T-helper 2 cell treated with Interferon-gamma antibody and Interleukin-4, amounts not matched to agents 100 ng/mL and 5 ng/mL, for 36 hours (primary cell): ENCODE data around the gene ENPEP. TPM values are rescaled to one million over a fixed set of nuclear protein-coding genes. Genes with fewer than 3 reads are reported as not detected.
"Not testable (repeated sequence)": the region's sequence is repeated elsewhere in the genome, so short reads cannot be mapped to it uniquely, and the experiment has no call there.

Source experiments
- intact Hi-C: fragments of 100-400 bp; cut with micrococcal nuclease; formaldehyde crosslinking; loops from one replicate; pipeline ENCODE4 v1.15.1; 2023
- total RNA-seq: library from RNA; stranded (reverse); gene quantifications from 2 replicates; pipeline ENCODE4 v1.2.3, GENCODE V29; 2022

Gene ENPEP
- total RNA-seq, 1 donor from 2014 or later, result 0.20 TPM

DNA sequence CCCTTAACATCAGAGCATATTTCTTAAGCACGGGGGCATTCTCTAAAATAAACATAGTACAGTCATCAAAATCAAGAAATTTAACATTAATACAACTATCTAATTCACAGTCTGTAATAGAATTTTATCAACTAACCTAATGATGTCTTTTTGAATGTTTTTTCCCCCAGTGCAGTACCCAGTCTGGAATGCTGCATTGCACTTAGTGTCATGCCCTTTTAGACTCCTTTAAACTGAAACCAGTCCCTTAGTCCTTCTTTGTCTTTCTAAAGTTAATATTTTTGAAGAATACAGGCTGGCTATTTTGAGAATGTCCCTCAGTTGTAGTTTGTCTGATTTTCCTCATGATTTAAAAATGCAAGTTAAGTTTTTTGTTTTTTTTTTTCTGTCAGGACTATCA lies 9.5 kb downstream of the ENPEP start:
- intact Hi-C loops, result no loop called here

DNA sequence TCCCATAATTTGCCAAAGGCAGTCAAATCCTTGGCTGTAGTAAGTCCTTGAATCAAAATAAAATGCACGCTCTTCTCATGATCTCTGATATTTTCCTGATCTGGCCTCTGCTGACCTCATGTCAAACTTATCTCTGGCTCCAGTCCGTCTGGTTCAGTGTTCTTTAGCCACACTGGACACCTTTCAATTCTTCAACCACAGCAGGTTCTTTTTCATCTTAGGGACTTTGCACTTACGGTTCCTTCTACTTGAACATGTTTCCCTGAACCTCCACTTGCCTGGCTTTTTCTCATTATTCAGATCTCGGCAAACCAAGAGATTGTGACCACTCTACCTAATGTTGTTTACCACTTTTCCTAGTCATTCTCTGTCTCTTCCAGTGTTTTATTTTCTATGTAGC lies 10.3 kb downstream of the ENPEP start:
- intact Hi-C loops, result no loop called here

DNA sequence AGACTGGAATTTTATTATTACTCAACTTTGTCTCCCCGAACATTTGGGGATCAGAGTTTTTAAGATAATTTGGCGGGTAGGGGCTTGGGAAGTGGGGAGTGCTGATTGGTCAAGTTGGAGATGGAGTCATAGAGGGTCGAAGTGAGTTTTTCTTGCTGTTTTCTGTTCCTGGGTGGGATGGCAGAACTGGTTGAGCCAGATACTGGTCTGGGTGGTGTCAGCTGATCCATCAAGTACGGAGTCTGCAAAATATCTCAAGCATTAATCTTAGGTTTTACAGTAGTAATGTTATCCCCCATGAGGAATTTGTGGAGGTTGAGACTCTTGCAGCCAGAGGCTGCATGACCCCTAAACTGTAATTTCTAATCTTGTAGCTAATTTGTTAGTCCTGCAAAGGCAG lies 10.9 kb downstream of the ENPEP start:
- intact Hi-C loops, result not testable (repeated sequence)

DNA sequence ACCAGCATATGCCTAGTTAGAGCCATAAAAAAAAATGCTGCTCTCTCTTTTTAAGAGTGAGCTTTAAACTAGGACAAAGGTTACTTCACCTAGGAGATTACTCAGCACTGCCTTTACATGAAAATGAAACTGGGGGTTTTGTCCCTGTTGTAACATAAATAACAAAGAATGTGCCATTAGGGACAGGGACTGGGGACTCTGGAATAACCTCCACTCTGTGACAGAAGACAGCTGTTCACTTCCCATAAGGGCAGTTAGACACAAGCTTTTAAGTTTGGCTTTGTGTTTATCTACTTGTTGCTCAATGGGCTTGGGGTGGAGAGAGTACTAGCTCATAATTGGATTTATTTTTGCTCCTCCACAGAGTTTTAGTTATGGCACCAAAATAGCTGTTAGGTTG lies 11.9 kb downstream of the ENPEP start:
- intact Hi-C loops, result no loop called here

DNA sequence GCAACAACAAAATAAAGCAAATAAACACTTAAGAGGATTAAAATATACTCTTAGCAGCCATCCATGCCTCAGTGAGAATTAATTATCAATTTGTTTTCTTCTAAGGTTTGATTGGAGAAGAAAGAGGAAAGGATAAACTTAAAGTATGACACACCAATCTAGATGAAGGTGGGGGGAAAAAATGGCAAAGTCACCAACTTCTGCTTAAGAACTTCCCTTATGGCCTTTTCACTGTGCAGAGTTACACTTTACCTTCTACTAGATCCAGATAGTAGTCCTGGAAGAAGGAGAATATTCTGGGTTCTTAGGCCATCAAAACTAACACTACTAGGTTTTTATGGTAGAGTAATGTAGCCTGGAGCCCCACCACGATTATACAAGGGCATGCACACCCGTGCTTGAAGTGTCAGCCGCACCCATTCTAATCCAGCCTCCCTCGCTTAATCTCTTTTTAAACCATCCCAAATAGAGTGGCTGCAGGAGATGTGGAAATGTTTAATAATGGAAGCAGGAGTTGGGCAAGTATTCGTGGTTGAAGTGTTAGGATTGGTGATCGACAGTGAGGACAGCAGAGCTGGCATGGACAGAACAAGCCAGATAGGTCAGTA lies 14.1 kb downstream of the ENPEP start:
- intact Hi-C loops, result no loop called here

DNA sequence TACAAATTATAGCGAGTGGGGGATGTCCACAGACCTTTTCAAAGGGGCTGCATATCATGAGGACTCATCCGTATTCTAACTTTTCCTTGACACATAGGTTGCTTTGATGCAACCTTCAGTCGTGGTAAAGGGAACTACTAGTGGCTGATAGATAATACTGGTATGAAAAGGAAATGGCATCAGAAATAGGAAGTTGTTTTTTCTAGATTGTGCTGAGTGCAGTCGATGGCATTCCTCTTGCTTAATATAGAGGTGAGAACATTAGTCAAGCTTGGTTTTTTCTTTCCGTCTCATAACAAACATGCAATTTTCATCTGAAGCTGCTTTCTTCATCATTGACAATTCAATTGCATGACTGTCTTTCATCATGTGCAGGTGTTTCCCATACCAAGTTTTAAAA lies 16.6 kb downstream of the ENPEP start:
- intact Hi-C loops, result no loop called here

DNA sequence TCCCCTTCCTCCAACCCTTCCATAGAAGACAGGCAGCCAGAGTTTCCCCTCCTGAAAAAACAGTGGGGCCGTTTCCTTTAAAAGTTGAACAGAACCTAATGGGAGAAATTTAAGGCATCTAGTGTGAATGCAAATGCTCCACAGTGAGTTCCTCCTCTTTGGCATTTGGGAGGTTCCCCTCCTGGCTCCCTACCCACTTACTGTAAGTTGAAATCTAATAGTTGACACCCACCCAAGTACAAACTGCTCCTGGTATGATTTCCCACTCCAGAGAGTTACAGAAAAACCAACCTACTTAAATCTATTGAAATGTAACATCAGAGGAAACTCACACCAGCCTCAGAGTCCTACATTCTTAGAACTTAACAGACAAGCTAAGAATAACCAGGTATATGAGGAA lies 17.6 kb downstream of the ENPEP start:
- intact Hi-C loops, result no loop called here

DNA sequence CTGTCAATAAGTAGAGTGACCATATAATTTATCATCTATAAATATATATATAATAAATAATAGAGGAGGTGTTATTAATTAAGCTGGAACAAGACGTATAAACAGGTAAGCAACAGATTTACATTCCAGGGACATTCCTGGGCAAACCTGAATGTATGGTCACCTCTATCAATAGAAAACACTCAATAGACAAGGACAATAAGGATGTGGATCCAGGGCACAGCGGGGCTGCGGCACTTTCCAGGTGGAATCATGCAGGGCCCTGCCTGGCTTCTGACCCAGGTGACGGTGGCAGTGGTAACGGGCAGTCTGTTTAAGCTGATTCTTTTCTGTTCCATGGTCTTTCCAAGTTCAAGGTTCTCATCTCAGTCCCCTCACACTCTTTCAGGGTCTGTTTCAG lies 22.5 kb downstream of the ENPEP start:
- intact Hi-C loops, result no loop called here

DNA sequence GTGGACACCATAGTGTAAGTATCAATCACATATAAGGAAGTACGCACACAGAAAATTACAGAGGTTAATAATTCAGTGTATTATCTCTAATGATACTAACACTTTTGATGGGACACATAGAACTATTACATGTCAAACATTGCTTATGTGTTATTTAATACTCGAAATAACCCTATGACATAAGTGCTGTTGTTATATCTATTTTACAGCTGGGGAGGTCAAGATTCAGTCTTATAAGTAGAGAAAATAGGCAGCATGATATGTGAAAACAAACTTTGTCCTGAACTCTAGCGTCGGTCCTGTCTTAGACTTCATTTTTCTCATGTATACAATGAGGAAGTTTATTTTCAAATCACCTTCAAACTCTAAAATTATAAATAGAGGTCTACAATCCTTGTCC lies 23.2 kb downstream of the ENPEP start:
- intact Hi-C loops, result no loop called here

DNA sequence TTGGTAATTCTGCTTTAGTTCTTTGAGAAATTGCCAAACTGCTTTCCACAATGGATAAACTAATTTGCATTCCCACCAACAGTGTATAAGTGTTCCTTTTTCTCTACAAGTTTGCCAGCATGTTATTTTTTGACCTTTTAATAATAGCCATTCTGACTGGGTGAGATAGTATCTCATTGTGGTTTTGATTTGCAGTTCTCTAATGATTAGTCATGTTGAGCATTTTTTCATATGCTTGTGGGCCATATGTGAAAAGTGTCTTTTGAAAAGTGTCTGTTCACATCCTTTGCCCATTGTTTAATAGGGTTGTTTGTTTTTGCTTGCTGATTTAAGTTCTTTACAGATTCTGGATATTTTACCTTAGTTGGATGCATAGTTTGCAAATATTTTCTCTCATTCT lies 25.9 kb downstream of the ENPEP start:
- intact Hi-C loops, result no loop called here

DNA sequence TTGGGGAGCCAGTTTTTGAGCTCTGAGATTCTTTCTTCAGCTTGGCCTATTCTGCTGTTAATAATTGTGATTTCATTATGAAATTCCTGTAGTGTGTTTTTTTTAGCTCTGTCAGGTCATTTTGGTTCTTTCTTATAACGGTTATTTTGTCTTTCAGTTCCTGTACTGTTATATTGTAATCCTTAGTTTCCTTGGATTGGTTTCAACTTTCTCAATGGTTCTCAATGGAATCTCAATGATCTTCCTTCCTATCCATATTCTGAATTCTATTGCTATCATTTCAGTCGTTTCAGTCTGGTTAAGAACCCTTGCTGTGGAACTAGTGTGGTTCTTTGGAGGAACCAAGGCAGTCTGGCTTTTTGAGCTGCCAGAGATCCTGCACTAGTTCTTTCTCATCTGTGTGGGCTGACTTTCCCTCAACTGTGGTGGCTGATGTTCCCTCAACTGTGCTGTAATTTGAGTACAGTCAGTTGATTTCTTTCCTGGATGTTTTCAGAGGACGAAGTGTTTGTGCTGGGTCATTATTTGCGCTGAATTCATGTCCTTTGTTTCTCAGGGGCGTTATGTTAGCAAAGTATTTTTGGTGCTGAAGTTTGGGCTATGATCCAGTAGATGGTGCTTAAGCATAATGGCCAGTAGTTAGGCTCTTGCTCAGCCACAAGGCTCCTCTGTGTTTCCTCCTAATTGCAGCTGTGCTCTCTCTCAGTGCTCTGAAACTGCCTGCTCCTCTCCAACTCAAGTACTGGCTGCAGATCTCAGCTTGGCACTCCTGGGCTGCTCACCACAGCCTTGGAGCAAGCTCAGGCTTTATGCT lies 27.5 kb downstream of the ENPEP start:
- intact Hi-C loops, result no loop called here

DNA sequence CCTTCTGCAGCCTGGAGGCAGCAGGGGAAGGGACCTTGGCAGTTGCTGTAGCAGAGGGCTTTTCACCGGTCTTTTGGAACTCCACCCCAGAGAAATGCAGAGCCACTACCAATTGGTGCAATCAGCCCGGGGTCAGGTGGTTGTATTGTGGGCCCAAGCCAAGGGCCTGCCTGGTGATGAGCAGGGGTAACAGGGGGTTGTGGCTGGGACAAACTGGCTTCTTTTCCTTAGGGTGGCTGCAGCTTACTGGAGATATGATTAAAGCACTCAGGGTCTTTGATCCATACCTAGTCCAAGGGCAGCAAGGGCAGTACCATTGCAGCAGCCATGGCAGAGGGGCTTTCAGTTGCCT lies 28.1 kb downstream of the ENPEP start:
- intact Hi-C loops, result no loop called here

DNA sequence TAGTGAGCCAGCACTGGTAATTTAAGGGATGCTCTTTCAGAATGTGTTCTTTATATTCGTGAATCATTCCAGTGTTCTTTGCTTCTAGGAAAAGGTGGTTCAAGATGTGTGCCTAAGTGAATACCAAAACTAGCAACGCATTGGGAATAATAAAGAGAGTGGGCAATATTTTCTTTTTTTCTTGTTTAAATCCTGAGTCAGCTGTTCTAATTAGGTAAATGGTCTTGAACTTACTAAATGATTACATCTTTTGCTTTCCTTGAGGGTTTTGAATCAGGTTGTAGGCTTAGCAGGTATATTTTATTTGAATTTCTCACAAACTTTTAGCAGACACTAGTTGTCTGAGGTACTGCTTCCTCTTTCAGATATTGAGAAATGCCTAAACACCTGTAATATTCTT lies 29.5 kb downstream of the ENPEP start:
- intact Hi-C loops, result no loop called here

DNA sequence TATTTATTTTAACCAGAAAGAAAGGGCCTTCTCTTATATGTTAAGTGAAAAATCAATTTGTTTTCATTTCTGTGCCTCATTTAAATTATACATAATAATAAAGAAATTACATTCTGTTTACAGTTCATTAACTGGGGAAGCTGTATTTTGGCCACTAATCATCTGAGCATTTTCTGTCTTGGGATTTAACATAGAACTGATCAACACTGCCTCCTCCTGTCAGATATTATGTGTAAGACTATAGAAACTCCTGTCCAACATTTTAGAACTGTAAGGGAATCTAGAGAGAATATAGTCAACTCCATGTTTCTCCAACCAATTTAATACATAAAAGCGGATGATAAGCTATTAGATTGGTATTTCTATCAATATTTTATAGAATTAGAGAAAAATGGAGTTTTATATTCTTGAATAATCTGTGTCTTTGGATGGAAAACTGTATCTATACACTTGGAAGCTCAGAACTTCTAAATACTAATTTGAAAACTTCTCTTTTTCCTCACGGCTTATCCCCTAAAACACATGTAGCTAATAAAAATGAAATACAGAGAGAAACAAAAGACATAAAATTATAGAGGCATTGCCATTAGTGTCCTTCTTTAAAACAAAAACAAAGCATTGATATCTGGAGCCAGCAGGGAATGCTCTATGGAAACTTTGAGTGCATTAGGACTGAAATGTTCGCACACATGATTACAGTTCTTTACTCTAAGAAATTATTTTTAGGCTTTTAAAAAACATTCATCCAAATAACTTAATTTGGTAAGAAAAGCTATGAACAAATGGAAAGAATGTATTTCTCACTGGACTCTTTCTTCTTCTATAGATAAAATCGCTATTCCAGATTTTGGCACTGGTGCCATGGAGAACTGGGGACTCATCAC lies 33.1 kb downstream of the ENPEP start:
- intact Hi-C loops, result no loop called here

DNA sequence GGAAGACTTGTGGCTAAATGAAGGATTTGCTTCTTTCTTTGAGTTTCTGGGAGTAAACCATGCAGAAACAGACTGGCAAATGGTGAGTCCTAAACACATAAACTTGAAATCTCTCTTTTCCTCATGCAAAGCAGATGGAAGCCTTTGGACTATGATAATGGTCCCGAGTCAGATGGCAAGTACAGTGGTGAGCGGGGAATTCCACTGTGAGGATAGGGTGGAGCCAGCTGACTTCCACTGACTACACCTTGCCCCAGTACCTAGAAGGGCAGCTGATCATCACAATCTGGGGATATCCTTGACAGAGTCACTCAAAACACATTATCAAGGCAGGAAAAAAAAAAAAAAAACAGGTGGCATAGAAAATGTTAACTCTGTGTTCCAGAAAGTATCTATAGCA lies 34.3 kb downstream of the ENPEP start:
- intact Hi-C loops, result loop anchor here (10.0 kb wide), 1 partner anchor 695 kb away; the partner anchor contains the start of gene GAR1

DNA sequence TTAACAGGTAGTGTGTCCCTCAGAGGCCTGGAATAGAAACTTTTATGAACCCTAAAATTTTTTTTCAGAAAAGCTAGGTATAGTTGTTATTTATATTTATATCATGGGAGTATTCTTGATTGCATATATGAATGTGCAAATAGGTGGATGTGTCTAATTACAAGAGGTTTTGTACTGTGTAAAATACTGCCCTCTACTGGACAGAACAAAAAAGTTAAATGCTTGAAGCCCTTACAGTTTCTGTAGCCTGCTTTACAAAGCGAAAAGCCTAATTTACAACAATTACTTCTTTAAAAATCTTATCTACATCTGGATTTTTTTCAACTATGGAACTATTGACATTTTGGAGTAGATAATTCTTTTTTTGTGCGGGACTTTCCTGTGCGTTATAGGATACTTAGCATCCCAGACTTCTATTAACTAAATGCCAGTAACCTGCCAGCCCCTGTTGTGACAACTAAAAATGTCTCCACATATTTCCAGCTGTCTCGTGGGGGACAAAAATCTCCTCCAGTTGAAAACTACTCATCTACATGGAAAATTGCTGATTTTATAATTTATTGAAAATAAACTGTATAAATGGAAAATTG lies 35.1 kb downstream of the ENPEP start:
- intact Hi-C loops, result loop anchor here (1.0 to 10.0 kb wide), 3 partner anchors 196 to 696 kb away; partner anchors contain the start of gene GAR1

DNA sequence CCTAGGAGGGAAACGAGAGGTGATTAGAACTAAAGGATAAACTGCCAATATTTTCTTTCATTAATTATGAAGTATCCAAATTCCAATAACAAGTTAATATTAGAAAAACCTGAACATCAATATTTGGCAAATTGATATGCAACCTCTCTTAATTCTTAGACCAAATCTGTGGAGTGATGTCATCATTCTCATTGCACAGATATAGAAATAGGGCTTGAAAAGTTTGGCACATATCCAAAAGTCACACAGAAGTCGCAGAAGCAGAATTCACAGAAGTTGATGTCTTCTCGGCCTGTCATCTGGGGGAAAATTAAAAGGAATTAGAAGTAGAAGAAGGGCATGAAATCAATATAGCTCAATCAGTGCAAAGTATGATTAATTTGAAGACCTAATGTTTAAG lies 36.9 kb downstream of the ENPEP start:
- intact Hi-C loops, result loop anchor here (10.0 kb wide), 1 partner anchor 698 kb away; the partner anchor contains the start of gene GAR1

DNA sequence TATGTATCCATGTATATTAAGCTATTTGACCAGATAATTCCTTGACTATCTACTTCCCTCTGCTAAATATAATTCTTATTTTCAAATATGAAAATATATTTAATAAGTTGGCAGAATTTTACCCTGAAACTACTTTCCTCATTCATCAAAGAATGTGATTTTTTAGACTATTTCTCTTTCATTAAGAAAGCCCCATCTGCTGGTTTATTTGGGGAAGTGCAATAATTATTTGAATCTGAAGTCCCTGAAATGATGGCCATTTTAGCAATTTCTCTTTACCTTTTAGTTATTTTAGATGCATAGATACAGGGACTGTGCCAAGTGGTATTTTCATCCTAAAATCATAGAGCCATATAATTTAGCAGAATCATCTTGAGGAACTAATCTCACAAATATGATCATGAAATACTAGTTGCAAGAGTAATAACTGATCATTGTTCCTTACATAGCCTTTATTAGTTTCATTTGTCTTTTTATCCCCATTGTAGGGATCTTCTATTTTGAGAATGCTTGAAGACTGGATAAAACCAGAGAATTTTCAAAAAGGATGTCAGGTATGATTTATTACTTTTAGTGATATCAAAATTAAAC lies 39.0 kb downstream of the ENPEP start:
- intact Hi-C loops, result loop anchor here (1.0 to 10.0 kb wide), 4 partner anchors 318 to 1083 kb away; partner anchors contain the start of genes ELOVL6, GAR1 and SEC24B

DNA sequence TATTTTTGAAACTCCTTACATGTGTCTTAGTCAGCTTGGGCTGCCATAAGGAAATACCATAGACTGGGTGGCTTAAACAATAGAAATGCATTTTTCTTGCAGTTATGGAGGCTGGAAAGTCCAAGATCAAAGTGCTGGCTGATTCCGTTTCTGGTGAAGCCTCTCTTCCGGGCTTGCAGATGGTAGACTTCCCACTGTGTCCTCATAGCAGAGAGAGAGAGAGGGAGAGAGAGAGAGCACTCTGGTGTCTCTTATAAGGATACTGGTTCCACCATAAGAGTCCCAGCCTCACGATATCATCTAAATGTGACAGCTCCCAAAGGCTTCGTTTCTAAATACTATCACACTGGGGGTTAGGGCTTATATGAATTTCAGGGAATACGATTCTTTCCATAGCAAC lies 39.7 kb downstream of the ENPEP start:
- intact Hi-C loops, result loop anchor here (1.0 to 10.0 kb wide), 5 partner anchors 318 to 1083 kb away; partner anchors contain the start of genes ELOVL6, GAR1 and SEC24B

DNA sequence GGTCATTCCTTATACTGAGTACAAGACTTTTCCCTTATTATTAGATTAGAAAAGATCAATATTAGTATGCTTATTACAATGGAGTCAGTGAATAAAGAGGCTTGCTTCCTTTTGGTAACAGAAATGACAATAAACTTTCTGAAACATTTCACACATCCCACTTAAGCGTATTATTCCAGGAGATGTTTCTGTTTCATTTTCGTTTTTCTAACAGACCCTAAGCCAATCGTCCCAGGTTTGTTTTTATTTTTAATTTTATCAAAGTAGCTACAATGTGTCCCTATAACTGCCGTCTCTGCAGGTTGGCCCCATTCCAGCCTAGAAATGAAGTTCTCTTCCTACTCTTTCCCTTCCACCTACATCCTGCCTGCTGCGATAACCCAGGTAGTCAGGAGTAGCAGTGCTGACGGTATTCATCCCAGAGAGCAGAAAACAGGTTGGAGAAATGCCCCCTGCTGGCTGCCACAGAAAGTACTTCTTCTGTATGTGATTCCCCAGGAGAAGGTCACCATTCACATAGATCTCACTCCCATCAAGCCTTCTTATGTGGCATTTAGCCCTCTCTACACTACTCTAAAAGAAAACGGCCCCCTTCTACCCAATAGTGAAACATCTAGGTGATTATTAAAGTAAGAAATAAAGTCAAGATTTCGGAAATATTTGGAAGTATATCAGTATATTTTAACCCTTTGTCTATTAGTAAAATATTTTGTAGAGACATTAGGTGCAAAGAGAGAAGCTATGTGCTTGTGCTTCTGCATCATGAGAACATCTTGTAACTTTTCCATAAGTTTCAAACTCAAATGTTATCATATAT lies 40.4 kb downstream of the ENPEP start:
- intact Hi-C loops, result loop anchor here (1.0 to 10.0 kb wide), 4 partner anchors 319 to 1084 kb away; partner anchors contain the start of genes ELOVL6, GAR1 and SEC24B
